Colonic mucosa (tissue), 4 donors: ENCODE results near the gene AURKAIP1. TPM values are rescaled to one million over a fixed set of nuclear protein-coding genes. Genes with fewer than 3 reads are reported as not detected.

ENCODE experiments used
- DNase-seq: peaks from one replicate; pipeline ENCODE4 v3.0.0-alpha.2; 2020
- H3K27ac ChIP-seq: fragments of 200-600 bp; one replicate; pipeline ENCODE4 v1.8.0; 2021
- H3K27me3 ChIP-seq: fragments of 200-600 bp; one replicate; pipeline ENCODE4 v1.8.0; 2021
- H3K36me3 ChIP-seq: fragments of 200-600 bp; one replicate; pipeline ENCODE4 v1.8.0; 2021
- H3K4me1 ChIP-seq: fragments of 200-600 bp; one replicate; pipeline ENCODE4 v1.8.0; 2021; ENCODE audit warnings: mild to moderate bottlenecking
- H3K4me3 ChIP-seq: fragments of 200-600 bp; one replicate; pipeline ENCODE4 v1.8.0; 2021
- H3K9ac ChIP-seq, 2 donors: one replicate each; pipeline ENCODE4 v1.7.0; 2013; ENCODE audit warnings: control low read depth in 2 of 2, low read depth in 2 of 2, low read length in 2 of 2
- H3K9me3 ChIP-seq: fragments of 200-600 bp; one replicate; pipeline ENCODE4 v1.8.0; 2021
- intact Hi-C: fragments of 100-400 bp; cut with DNase I; formaldehyde crosslinking; loops from one replicate; pipeline ENCODE4 v1.14.1; 2022
- total RNA-seq, 2 donors: library from RNA; stranded (reverse); fragmentation: NEBNext Ultra II Directional in 1 of 2; extraction: Animal tissue kit (Norgen Biotek cat#: 25700) in 1 of 2; gene quantifications; one replicate each; pipeline ENCODE4 v1.2.1, GENCODE V29; 2021
- TF ChIP-seq, protein P1 (sequence below): fragments of 200-600 bp; IDR thresholded peaks from one replicate; pipeline ENCODE4 v1.8.0; 2022; ENCODE audit warnings: antibody characterized with exemption, mild to moderate bottlenecking
- donor health status: healthy.
- donor health status: DM: no; HTN: no; CAD: no.
- donor health status: DM: no; HTN: no; CAD: no.

Gene AURKAIP1
- total RNA-seq, 2 donors from 2014 or later: 179 to 332 TPM

DNA sequence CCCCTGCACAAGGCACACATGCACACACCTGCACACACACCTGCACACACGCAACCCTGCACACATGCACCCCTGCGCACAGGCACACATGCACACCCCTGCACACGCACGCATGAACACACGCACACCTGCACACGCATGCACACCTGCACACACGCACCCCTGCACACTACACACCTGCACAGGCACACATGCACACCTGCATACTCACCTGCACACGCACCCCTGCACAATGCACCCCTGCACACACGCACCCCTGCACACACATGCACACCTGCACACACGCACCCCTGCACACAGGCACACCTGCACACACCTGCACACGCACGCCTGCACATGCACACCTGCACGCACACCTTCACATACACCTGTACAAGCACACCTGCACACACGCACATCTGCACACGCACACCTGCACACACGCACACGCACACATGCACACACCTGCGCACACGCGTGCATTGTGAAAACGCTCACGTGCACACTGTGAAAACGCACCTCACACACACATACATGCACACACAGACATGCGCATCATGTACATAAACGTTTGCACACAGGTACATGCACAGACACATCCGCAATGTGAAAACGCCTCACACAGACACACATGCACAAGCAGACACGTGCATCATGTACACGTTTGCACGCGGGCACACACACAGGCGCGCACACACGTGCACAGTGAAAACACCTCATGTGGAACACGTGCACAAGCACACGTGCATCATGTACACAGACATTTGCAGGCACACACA lies 34.0 kb downstream of the AURKAIP1 start:
- TF ChIP-seq, protein P1, sequence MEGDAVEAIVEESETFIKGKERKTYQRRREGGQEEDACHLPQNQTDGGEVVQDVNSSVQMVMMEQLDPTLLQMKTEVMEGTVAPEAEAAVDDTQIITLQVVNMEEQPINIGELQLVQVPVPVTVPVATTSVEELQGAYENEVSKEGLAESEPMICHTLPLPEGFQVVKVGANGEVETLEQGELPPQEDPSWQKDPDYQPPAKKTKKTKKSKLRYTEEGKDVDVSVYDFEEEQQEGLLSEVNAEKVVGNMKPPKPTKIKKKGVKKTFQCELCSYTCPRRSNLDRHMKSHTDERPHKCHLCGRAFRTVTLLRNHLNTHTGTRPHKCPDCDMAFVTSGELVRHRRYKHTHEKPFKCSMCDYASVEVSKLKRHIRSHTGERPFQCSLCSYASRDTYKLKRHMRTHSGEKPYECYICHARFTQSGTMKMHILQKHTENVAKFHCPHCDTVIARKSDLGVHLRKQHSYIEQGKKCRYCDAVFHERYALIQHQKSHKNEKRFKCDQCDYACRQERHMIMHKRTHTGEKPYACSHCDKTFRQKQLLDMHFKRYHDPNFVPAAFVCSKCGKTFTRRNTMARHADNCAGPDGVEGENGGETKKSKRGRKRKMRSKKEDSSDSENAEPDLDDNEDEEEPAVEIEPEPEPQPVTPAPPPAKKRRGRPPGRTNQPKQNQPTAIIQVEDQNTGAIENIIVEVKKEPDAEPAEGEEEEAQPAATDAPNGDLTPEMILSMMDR: no peak
- no peak overlapping the region for H3K9ac ChIP-seq
- H3K27ac ChIP-seq: no peak overlapping the region
- DNase-seq: no peak
- H3K27me3 ChIP-seq: no peaks in the 10 kb centered on the region
- H3K9me3 ChIP-seq: no peaks in the 10 kb centered on the region
- peaks cover 9% of the 10 kb centered on the region for H3K4me1 ChIP-seq
- no peak overlapping the region for H3K4me3 ChIP-seq
- no peaks in the 10 kb centered on the region for H3K36me3 ChIP-seq
- intact Hi-C loops: no loop called here

DNA sequence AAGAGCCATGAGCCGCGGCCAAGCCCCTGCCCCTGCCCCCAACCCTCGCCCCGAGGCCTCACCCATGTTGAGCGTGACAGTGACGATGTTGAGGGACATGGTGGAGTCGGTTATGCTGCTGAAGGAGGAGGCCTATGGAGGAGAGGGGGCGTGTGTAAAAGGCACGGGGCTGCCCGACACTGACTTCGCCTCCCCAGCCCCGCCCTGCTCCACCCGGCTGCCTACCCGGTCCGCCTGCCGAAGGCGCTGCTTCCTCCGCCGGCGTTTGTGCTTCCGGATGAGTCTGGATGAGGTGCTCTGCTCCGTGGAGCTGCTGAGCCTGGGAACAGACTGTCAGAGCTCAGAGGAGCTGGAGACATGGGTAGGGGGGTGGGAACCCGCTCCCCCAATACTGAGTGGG lies 34.8 kb downstream of the AURKAIP1 start:
- Histone ChIP-seq H3K36me3 (no peaks in the 10 kb centered on the region), H3K4me1 (peaks cover 5% of the 10 kb centered on the region), H3K9ac (no peak overlapping the region), H3K27me3 (no peaks in the 10 kb centered on the region), H3K27ac (no peak overlapping the region), H3K9me3 (no peaks in the 10 kb centered on the region), H3K4me3 (no peak overlapping the region)
- DNase-seq: no peak
- intact Hi-C loops: no loop called here
- TF ChIP-seq, protein P1: no peak

DNA sequence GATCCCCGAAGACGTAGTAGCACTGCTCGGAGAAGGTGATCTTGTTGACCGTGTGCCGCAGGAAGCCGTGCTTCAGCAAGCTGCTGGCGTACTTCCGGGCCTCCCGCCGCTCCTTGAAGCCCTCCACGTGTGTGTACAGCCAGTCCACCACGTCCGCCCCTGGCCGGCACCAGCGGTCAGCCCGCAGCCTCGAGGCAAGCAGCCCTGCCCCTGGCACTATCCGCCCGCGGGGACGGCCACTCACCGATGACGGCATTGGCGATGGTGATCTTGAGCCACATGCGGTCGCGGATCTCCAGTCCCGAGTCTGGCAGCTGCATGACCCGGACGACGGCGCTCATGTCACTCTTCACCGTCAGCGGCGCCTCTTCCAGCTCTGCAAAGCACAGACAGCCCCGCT lies 36.7 kb downstream of the AURKAIP1 start:
- no peak overlapping the region for H3K9ac ChIP-seq
- intact Hi-C loops: no loop called here
- no peak overlapping the region for H3K4me3 ChIP-seq
- no peak overlapping the region for H3K27ac ChIP-seq
- H3K27me3 ChIP-seq: no peaks in the 10 kb centered on the region
- H3K36me3 ChIP-seq: no peaks in the 10 kb centered on the region
- no peaks in the 10 kb centered on the region for H3K4me1 ChIP-seq
- TF ChIP-seq, protein P1: no peak
- DNase-seq: no peak
- no peaks in the 10 kb centered on the region for H3K9me3 ChIP-seq

DNA sequence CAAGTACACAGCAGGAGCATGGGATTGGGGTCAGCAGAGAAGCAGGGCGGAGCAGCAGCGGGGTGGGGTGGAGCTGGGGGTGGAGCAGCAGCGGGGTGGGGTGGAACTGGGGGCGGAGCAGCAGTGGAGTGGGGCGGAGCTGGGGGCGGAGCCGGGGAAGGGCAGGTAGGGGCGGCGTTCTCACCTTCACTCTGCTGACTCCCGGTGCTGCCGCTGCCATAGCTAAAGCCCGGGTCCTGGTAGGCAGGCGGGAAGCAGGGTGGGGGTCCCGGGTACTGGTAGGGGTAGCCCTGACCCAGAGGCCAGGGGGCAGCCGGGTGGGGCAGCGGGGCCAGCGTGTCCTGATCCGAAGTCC lies 37.2 kb downstream of the AURKAIP1 start:
- Histone ChIP-seq H3K36me3 (no peaks in the 10 kb centered on the region), H3K27me3 (no peaks in the 10 kb centered on the region), H3K9me3 (no peaks in the 10 kb centered on the region), H3K4me1 (no peaks in the 10 kb centered on the region), H3K9ac (no peak overlapping the region), H3K27ac (no peak overlapping the region), H3K4me3 (no peak overlapping the region)
- TF ChIP-seq, protein P1: no peak
- intact Hi-C loops: no loop called here
- DNase-seq: peak; percentile 72

DNA sequence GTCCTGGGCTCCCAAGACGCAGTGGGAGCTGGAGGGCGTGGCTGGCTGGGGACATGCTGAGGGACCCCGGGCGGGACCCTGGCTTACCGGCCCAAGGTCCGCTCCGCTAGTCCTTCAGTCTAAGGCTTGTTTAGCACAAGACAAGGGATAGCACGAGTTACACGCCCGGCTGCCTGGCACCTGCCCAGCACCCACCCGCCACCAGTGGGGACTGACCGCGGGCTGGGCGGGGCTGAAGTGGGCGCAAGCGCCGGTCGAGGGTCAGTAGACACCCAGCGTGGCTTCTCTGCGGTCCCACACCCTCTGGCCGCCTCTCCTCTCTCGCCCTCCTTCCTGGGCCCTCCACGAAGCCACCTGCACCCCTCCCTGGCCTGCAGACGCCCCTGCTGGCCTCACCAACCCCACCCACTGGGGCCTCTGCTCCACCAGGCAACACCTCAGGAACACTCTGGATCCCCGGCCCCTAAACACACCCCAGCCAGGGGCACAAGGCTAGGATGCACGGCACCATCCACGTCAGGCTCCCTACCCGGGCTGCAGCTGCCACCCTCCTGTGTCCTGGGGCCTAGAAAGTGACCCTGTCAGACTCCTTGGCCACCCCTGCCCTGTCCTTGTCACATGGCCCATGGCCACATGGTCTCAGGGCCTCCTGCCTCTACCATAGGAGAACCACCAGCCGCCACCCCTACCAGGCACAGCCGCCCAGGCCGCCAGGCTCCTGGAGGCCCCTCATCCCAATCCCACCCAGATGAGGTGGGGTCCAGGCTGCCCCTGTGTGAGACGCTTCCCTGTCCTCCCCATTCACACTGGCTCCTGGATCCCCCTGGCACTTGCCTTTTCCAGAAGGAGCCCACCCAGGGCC lies 37.8 kb downstream of the AURKAIP1 start:
- no peaks in the 10 kb centered on the region for H3K27me3 ChIP-seq
- H3K27ac ChIP-seq: no peak overlapping the region
- TF ChIP-seq, protein P1: no peak
- H3K36me3 ChIP-seq: no peaks in the 10 kb centered on the region
- no peak for DNase-seq
- H3K9me3 ChIP-seq: no peaks in the 10 kb centered on the region
- no peak overlapping the region for H3K9ac ChIP-seq
- no peaks in the 10 kb centered on the region for H3K4me1 ChIP-seq
- intact Hi-C loops: no loop called here
- H3K4me3 ChIP-seq: no peak overlapping the region
